HK-2 (cell line): ENCODE data around the gene LIMCH1.

Source experiments
- DNase-seq: peaks from one replicate; pipeline ENCODE4 v3.0.0-alpha.2; 2018; ENCODE audit not compliant: unreplicated experiment

The LIMCH1 gene

DNA sequence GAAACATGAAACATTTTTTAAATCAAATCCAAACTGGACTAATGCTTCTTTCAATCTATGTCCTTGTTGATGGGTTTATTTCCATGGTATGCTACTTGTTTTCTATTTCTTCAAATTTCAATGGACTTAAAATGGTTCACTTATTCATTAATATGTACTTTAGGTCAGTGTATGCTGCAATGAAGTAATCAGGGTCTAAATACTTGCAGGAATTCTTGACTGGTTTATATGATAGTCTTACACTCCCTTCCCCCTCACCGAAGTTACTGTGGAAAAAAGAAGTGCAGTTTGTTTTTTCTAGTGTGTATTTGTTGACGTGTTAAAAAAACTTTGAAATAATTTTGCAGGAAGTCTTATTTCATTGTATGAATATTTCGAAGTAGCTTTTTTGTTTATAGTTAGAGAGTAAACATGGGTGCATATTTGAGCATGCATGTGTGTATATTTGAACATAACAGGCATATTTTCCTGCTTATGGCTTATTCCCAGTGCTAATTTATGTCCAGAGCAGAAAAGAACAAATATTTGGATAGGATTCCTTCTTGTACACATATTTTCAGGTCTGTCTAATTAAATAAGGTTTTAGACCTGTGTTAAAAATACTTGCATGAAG lies 65.0 kb downstream of the LIMCH1 start:
- DNase-seq, result no peak

- no peak for DNase-seq
Observed at GRCh38 chr4:41609851-41610250, 71.9 kb downstream of the LIMCH1 start.

DNA sequence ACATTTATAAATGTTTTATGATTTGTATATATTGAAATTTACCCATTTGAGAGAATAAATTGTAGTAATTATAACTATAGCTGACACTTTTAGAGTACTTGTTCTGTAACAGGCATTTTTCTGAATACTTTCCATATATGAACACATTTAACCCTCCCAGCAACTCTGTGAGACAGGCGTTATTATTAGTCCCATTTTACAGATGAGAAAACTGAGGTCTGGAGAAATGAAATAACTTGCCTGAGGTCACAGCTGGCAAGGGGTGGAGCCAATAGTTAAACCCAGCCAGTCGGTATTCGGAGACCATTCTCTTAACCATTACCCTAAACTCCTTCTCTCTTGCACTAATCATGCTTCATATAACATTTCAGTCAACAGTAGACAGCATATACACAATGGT lies 72.5 kb downstream of the LIMCH1 start:
- DNase-seq, result no peak

- no peak for DNase-seq
Observed at GRCh38 chr4:41611124-41611838, 73.3 kb downstream of the LIMCH1 start.

DNA sequence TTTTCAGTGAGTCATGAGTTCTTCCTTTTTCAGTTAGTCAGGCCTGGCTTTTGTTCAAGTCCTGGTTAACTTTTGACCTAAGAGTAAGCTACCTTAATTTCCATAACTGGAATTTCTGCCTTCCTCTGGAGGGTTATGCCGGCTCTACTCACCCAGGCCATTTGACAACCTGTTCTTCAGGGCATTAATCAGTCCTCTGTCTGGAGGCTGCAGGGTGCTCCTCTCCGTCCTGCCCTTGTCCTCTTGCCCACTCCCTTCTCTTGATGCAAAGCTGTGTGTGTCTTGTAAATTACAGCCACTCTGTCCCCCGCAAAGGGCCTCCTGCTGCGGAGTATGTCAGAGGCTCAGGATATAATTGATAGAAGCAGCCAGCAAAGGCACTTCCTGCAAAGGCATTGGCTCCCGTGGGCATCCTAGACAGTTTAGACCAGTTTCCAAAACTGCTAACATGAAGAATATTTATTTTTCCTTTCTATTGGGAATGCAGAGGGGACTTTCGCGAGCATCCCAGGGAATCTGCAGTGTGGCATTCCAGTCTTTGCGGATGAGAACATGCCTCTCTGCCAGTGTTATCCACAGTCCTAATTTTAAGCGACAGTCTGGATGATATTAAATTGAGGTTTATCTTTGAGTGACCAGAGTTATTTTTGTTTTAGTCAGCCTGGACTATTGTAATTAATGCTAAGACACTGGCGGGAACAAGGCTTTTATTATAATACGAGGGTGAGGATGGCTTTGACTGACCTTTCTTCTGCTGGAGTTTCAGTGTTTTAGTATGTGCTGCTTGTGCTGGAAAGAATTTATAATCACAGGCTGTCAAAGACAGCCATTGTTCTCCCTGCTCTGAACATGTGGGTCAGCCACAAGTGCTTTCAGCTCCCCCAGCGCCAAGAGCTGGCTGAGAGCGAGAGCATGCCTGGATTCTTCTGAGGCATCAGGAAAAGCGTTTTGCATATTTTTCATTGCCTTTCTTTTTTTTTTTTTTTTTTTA lies 74.2 kb downstream of the LIMCH1 start:
- DNase-seq, result no peak

DNA sequence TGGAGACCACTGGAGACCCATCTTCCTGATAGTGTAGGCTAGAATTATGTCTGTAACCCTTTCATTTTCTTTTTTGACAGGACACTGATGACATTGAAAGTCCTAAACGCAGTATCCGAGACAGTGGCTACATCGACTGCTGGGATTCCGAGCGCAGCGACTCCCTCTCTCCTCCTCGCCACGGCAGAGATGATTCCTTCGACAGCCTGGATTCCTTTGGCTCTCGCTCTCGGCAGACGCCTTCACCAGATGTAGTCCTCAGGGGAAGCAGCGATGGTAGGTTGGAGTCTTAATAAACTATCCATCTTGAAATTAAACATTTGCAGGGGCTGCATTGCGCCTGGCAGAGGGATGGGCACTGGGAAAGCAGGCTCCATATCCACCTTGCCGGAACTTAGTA lies 75.4 kb downstream of the LIMCH1 start:
- no peak for DNase-seq

DNA sequence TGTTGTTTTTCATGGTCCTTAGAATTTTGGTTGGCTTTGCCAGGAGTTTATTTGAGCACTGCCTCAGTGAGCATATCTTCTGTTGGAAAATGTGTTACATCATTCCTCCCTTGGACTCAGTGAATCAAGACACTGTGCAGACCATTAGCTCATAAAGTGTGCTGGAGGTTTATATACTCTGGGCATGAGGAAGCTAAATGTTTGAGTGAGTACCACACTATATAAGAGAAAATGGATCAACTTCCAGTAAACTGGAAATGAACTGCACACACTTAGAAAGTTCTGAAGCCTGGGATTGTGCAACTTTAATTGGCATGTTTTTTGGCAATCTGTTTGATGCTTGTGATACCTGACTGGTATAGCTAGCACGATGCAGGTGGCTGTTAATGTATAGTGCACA lies 75.9 kb downstream of the LIMCH1 start:
- no peak for DNase-seq

- DNase-seq, result no peak
Observed at GRCh38 chr4:41614519-41614918, 76.6 kb downstream of the LIMCH1 start.

DNA sequence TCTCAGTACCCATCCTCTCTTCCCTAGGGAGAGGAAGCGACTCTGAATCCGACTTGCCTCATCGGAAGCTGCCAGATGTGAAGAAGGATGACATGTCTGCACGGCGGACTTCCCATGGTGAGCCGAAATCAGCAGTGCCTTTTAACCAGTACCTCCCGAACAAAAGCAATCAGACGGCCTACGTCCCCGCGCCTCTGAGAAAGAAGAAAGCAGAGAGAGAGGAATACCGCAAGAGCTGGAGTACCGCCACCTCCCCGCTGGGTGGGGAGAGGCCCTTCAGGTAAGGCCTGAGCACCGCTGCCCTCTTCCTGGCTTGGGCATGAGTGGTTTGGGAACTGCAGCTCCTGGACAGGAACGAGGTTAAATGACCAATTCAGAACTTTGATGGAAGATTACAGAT lies 81.2 kb downstream of the LIMCH1 start:
- no peak for DNase-seq

DNA sequence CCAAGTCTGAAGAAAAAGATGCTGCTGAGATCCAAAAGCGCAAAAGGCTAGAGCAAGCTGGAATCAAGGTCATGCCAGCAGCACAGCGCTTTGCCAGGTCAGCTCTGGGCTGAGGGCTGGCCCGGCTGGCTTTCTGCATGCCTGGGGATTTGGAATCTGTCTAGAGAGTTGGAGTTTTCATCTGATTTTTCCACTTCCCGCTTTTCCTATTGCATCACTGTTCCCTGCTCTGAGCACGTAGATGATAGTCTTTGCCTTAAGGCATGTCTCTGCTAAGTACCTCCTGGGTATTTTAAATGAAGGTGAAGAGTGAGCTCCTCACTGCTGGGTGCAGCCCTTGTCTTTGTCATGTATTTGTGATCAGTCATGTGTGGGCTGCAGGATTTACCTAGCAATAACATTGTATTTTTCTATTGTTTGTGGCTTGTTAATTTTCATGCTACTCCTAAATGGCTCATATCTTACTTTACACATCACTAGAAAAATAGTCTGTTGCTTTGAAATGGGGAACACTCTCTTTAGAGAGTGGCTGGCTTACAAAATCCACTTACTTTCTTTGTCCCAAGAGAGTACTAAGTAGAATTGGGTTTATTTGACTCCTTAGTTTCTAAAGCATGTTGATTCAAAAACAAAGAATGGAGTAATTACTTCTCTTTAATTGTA lies 82.8 kb downstream of the LIMCH1 start:
- no peak for DNase-seq

DNA sequence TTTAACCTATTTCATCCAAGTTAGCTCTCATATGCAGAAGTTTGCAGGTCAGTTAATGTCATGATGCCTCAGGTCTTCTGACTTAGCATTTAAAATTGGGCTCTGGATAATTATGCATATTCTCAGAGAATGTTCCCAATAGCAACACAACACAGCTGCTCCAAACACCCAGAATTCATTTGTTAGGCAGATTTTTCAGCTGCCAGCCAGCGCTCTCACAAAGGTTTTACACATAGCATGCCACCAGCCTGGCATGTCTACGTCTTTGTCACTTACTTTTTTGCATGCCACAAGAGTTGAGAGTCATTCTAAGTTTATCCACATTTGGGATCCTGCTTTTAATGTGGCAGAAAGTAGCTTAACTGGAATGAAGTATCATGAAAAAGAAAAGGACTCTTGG lies 84.8 kb downstream of the LIMCH1 start:
- DNase-seq, result no peak

GRCh38 chr4:41624765-41625164 lies 86.8 kb downstream of the LIMCH1 start:
- DNase-seq, result no peak

DNA sequence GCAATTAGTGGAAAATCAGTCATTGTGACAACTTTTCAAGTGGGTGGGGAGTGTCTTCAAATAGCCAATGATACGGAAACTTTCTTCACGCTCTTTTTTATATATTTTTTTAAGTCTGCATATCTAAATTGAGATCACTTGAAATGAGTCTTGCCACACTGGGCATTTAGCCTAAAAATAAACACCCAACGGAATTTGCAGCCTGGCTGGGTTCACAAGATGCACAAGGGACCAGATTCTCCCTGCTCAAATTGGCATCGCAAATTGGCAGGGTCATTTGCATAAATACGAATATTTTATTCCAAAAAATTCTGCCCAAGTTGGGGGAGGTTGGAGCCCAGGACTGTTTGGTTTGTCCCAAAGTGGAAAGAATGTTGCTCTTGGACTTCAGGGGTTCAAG lies 87.6 kb downstream of the LIMCH1 start:
- no peak for DNase-seq

DNA sequence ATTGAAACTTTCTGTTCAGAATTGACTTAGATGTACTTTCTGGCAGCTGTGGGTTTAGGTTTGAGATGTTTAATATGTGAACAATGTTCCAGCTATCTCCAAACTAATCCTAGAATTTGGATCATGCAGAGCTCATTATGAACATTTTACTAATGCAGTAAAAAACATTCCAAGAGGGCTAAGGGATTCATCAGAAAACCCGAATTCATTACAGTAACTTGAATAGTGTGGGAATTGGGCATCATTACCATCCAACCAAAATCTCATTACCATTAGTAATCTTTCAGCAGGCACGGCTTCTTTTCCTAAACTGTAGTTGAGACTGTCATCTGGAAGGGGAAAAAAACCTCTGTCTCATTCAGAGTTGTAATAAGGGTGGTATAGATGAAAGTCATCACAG lies 91.0 kb downstream of the LIMCH1 start:
- DNase-seq, result no peak

DNA sequence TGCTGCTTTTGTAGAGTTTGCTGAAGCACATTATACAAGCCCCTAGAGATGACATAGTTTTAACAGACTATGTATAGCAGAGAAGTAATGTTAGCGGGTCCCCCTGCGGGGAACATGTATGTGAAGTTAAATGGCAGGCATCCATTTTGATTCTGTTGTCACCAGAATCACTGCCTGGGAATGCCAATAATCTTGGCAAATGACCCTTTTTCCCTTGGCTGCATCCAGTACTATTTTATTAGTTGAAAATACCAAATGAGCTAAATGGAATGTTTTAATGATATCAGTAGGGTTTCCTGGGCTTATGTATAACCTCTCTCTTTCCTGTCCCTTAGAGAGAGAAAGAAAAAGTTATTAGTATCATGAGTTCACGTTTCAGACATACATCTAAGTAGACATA lies 93.6 kb downstream of the LIMCH1 start:
- DNase-seq, result no peak

GRCh38 chr4:41632481-41633073 lies 94.6 kb downstream of the LIMCH1 start:
- no peak for DNase-seq

DNA sequence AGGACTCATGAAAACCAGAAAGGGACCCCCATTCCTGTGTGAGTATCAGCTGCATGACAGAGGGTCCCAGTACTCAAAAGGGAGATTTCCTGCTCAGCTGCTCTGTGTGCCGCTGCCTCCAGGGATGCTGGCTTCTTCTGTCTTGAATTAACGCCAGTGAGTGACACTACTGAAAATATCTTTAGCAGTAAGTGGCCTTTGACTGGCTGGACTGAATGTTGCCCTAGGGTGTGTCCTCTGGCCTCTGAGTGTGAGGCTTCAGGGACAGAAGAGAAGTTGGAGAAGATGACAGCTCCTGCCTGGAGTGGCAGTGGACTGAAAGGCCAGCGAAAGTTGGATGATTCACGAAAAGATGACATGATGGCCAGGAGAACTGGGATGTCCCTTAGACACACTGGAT lies 95.4 kb downstream of the LIMCH1 start:
- DNase-seq, result no peak

DNA sequence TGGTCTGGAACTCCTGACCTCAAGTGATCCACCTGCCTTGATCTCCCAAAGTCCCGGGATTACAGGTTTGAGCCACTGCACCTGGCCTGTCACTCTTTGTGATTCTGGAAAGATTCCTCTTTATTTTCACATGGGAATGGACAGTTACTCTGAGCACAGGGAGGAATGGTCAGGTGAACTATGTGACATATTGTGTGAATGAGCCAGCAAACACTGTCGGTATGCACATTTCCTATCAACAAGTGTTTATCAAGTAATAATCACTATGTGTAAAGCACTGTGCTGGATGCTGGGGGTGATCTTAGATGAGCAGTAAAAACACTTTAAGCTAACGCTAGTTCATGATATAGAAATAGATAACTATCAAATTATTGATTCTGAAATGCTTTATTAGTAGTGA lies 97.5 kb downstream of the LIMCH1 start:
- no peak for DNase-seq

GRCh38 chr4:41638203-41638602 lies 100.2 kb downstream of the LIMCH1 start:
- no peak for DNase-seq

DNA sequence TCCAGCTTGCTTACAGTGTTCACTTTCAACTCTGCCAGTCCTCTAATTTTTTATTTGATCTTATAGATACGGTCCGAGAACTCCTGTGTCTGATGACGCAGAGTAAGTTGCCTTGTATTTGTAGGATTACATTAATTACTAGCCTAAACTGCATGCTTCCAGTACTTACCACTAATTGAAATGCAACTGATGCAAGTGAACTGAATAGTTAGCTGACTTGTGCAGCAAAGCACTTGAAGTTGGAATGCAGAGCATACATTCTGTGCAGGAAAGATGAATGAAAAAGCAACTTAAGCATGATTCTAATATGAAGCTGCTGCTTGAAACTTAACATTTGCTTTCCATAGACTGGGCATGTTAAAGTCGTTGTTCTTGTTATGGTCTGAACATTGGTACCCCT lies 100.9 kb downstream of the LIMCH1 start:
- no peak for DNase-seq

DNA sequence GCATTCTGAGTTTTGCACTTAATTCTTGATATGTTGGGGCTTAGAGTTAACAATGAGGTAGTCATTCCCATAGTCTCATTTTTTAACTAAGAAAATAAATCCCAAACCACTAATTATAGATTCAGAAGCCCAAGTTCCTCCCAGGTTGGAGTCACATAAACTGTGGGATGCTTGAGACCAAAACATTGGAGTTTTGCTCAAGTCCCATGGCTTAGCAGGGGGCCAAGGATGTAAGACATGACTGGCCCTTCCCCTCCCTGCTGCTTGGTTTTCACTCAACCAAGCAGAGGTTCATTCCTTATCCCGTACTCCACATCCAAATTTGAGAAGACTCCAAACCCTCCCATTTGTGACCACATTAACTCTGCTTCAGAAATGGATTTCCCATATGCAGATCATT lies 101.3 kb downstream of the LIMCH1 start:
- DNase-seq, result no peak

DNA sequence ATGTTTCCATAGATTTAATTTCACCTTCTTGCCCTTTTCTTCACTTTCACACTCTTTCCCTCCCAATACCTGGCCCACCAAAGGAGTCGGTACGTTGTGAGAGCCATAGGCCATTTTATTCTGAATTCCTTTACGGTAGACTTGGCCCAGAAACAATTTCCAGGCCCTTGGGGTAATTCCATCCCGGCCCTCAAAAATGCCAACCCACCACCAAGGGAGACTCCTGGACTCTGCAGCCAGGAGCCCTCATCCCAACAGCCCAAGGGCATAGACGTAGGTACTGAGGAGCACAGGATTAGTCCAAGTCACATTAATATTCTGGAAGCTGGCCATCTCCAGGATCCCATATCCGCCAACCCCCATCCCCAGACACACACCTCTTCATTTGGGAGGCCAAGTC lies 102.9 kb downstream of the LIMCH1 start:
- no peak for DNase-seq
